ENCODE data around the gene UQCR11.

GRCh38 chr19:1576242-1577089 is 28.8 kb downstream of the UQCR11 start:
- no peak for TF ChIP-seq CTCF (IDR thresholded peaks at IDR 0.05)
- no peak for TF ChIP-seq EP300 (IDR thresholded peaks at IDR 0.05)

All from esophagus muscularis mucosa (tissue), 3 donors.